HL-60 (cell line): ENCODE data around the gene COLEC12.

Experiments
- GABPA ChIP-seq: IDR thresholded peaks from 2 replicates; pipeline ENCODE4 v1.6.1; 2012; ENCODE audit warnings: low read depth
- POLR2AphosphoS5 ChIP-seq: IDR thresholded peaks from 2 replicates; pipeline ENCODE4 v1.6.1; 2012; ENCODE audit warnings: low read depth
- REST ChIP-seq: IDR thresholded peaks from 2 replicates; pipeline ENCODE4 v1.6.1; 2012; ENCODE audit warnings: low read depth; ENCODE audit not compliant: insufficient replicate concordance
- SPI1 ChIP-seq: IDR thresholded peaks from 2 replicates; pipeline ENCODE4 v1.6.1; 2012; ENCODE audit warnings: low read depth, mild to moderate bottlenecking, borderline replicate concordance
- TF ChIP-seq, protein P1 (sequence below): IDR thresholded peaks from one replicate; pipeline ENCODE4 v1.5.1; 2011; ENCODE audit warnings: low read length, control low read depth, inconsistent platforms; ENCODE audit not compliant: insufficient read depth

- TF ChIP-seq GABPA = no peak
- TF ChIP-seq, protein P1, sequence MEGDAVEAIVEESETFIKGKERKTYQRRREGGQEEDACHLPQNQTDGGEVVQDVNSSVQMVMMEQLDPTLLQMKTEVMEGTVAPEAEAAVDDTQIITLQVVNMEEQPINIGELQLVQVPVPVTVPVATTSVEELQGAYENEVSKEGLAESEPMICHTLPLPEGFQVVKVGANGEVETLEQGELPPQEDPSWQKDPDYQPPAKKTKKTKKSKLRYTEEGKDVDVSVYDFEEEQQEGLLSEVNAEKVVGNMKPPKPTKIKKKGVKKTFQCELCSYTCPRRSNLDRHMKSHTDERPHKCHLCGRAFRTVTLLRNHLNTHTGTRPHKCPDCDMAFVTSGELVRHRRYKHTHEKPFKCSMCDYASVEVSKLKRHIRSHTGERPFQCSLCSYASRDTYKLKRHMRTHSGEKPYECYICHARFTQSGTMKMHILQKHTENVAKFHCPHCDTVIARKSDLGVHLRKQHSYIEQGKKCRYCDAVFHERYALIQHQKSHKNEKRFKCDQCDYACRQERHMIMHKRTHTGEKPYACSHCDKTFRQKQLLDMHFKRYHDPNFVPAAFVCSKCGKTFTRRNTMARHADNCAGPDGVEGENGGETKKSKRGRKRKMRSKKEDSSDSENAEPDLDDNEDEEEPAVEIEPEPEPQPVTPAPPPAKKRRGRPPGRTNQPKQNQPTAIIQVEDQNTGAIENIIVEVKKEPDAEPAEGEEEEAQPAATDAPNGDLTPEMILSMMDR = no peak
- TF ChIP-seq SPI1 = no peak
- TF ChIP-seq REST = no peak
- TF ChIP-seq POLR2AphosphoS5 = no peak
Measured at GRCh38 chr18:463403-463802, 37.1 kb downstream of the COLEC12 start.
